Erythroblast (primary cell): ENCODE data around the gene EPB41L2.

Experiments
- DNase-seq, 2 experiments: peaks; one replicate each; lab custom pipeline; 2025; lab: John Stamatoyannopoulos, UW
- GATA1 ChIP-seq: IDR thresholded peaks from 2 replicates; pipeline ENCODE4 v1.6.1; 2011; ENCODE audit warnings: low read depth, mild to moderate bottlenecking, control low read depth, low read length, moderate library complexity
- POLR2A ChIP-seq: IDR thresholded peaks from 2 replicates; pipeline ENCODE4 v1.6.1; 2011; ENCODE audit warnings: mild to moderate bottlenecking, low read length

EPB41L2 gene

GRCh38 chr6:130937942-130938604, 125.0 kb downstream of the EPB41L2 start:
- no peak for DNase-seq
- TF ChIP-seq POLR2A (no peak), GATA1 (no peak)

DNA sequence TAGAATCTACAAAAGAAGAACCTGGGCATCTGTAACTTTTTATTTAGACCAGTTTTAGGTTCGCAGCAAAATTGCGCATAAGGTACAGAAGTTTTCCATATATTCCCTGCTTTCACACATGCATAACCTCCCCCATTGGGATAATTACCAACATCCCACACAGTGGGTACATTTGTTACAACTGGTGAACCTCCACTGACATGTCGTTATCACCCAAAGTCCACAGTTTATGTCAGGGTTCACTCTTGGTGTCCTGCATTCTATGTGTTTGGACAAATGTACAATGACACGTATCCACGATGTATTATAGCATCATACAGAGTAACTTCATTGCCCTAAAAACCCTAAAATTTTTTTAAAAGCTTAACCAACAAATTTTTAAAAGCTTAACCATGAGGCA, 126.1 kb downstream of the EPB41L2 start:
- TF ChIP-seq GATA1 (no peak), POLR2A (no peak)
- no peak for DNase-seq

GRCh38 chr6:130935978-130936377, 127.1 kb downstream of the EPB41L2 start:
- TF ChIP-seq GATA1, result no peak
- no peak for TF ChIP-seq POLR2A
- DNase-seq, result no peak

GRCh38 chr6:130934848-130935585, 128.0 kb downstream of the EPB41L2 start:
- no peak for DNase-seq
- TF ChIP-seq GATA1, result no peak
- TF ChIP-seq POLR2A, result no peak

- no peak for DNase-seq
- no peak for TF ChIP-seq POLR2A
- TF ChIP-seq GATA1, result no peak
Observed at GRCh38 chr6:130933712-130934200, 129.3 kb downstream of the EPB41L2 start.

DNA sequence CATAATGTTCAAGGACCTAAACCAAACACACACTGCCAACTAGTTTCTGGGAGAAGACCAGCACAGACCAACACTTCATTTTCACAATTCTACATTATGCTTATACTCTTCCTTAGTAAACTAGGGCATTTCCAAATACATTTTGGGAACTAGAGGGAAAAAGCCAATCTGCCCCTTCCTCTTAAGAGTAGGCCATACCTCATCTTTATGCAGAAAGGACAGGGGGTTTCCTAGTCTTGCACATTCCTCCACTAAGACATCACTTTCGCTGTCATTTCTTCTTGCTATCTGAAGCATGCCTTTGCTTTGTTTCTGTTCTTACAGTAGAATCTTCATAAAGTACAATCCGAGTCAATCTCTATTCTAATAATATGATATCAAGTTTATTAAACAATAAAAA, 130.1 kb downstream of the EPB41L2 start:
- DNase-seq, result no peak
- TF ChIP-seq POLR2A (no peak), GATA1 (no peak)

- DNase-seq, result no peak
- TF ChIP-seq GATA1, result no peak
- TF ChIP-seq POLR2A, result no peak
Observed at GRCh38 chr6:130932438-130932837, 130.6 kb downstream of the EPB41L2 start.

DNA sequence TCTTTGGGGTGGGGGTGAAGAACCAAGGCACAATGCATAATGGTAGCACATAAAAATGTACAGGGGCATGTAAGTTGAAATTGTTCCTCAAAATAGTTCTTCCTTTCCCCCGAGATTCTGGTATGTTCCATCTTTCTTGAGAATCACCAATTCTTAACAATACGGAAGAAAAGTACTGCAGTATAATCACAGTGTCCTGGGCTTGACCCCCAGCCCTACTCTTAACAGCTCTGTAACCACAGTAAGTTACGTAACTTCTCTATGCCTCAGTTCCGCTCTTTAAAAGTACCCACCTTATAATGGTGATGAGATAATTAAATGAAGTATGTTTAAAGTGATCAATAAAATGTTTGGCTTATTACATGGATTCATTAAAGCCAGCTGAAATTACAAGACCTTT, 131.4 kb downstream of the EPB41L2 start:
- DNase-seq, result no peak
- no peak for TF ChIP-seq GATA1
- TF ChIP-seq POLR2A, result no peak

DNA sequence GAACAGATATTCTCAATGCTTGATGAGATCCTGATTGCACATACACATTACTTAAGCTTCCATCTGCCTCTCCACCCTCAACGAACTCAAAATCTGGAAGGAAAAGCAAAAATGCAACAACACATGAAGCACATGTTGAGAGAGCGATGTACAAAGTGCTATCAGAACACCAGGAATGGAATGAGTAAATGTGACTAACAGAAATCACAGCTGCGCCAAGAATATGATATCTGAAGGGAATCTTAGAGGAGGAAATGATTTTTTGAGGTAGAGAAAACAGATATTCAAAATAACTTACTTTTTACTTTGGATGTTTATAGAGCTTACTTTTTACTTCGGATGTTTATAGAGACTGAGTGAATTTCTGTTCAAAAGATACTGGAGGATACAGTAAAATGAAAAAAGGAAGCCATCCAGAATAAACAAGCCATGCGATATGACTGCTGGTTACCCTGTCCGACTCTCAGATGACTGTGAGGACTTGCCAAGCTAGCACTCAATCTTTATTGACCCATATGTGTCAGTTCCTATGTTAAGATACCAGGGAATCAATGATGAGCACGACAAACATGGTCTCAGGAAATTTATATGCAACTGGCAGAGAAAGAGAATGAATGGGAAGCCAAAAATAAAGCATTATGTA, 133.9 kb downstream of the EPB41L2 start:
- no peak for DNase-seq
- TF ChIP-seq POLR2A, result no peak
- TF ChIP-seq GATA1, result no peak

DNA sequence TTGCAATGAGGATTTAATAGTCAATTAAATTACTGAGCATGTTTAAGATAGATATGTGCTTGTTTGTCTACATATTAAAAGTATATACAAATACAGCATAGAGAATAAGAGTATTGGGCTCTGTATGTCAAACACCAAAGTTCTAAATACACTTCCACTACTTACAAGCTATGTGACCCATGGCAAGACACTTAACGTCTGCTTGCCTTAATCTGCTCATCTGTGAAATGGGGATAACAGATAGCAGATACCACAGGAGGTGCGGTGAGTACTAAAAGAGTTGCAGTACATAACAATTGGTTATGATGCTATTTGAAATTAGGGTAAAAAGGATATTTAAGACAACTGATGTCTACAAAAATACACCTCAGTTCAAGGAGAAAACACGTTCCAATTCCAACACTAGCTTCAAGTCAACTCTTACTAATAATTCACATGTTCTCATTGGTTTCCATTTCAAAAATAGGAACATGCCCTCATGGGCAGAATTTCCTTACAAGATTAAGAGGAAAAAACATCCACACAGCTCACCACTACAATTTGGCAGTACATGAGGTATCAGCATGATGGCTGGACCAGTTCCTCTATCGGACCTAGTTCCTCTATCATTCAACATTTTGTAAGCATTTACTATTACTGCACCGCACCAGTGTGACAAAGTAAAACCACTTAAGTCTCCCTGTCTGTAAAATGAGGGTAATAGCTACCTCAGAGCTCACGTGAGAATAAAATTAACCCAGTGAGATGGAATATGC, 134.7 kb downstream of the EPB41L2 start:
- TF ChIP-seq POLR2A (no peak), GATA1 (no peak)
- no peak for DNase-seq

GRCh38 chr6:130927305-130927704, 135.7 kb downstream of the EPB41L2 start:
- TF ChIP-seq POLR2A (no peak), GATA1 (no peak)
- DNase-seq, result no peak

DNA sequence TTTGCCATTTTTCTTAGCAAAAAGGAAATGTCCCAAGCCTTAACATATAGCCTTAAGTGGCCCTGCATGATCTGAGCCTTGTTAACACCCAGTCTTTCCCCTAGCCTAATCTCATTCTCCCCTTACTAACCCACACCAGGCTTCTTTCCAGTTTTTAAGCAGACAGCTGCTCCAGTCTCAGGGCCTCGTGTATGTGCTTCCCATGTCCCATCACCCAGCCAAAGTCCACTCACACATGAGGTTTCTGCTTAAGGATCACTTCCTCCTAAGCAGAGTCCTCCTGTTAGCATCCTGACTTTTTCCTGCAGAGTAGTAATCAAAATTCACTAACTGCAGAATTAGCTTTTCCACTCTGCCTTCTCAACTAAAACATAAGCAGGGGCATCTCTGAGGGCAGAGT, 139.7 kb downstream of the EPB41L2 start:
- no peak for DNase-seq
- TF ChIP-seq GATA1, result no peak
- TF ChIP-seq POLR2A, result no peak

- no peak for DNase-seq
Observed at GRCh38 chr6:130922922-130923321, 140.1 kb downstream of the EPB41L2 start.

More at GRCh38 chr6:130922922-130923321, 140.1 kb downstream of the EPB41L2 start:
- TF ChIP-seq GATA1, result no peak
- TF ChIP-seq POLR2A, result no peak
